MM.1S (cell line): ENCODE data around the gene TOMM40L.

Experiments used
- DNase-seq: peaks from one replicate; pipeline ENCODE4 v3.0.0-alpha.2; 2015
- H2AFZ ChIP-seq: fragments of 300-600 bp; sonication (generic); 2 replicates; pipeline ENCODE4 v1.6.0; 2016; ENCODE audit warnings: antibody characterized with exemption, low read length
- H3F3A ChIP-seq: fragments of 300-600 bp; sonication (generic); 2 replicates; pipeline ENCODE4 v1.6.1; 2016; ENCODE audit warnings: mild to moderate bottlenecking, antibody characterized with exemption, low read length, moderate library complexity, mixed read lengths; ENCODE audit not compliant: insufficient read depth
- H3K27ac ChIP-seq: fragments of 300-600 bp; sonication (generic); 2 replicates; pipeline ENCODE4 v1.5.1; 2016; ENCODE audit warnings: mild to moderate bottlenecking, low read length
- H3K27me3 ChIP-seq: fragments of 300-600 bp; sonication (generic); replicated peaks from 2 replicates; pipeline ENCODE4 v1.6.0; 2016; ENCODE audit warnings: low read length; ENCODE audit not compliant: insufficient read depth
- H3K36me3 ChIP-seq: fragments of 300-600 bp; sonication (generic); replicated peaks from 2 replicates; pipeline ENCODE4 v1.6.1; 2016; ENCODE audit warnings: mild to moderate bottlenecking, low read length, mixed read lengths; ENCODE audit not compliant: insufficient read depth
- H3K4me1 ChIP-seq: fragments of 300-600 bp; sonication (generic); 2 replicates; pipeline ENCODE4 v1.6.1; 2016; ENCODE audit warnings: low read length, mixed read lengths
- H3K4me2 ChIP-seq: fragments of 300-600 bp; sonication (generic); 2 replicates; pipeline ENCODE4 v1.6.0; 2016; ENCODE audit warnings: low read depth, low read length
- H3K4me3 ChIP-seq: fragments of 300-600 bp; sonication (generic); 2 replicates; pipeline ENCODE4 v1.5.1; 2016; ENCODE audit warnings: low read length, mixed read lengths
- H3K79me2 ChIP-seq: fragments of 300-600 bp; sonication (generic); 2 replicates; pipeline ENCODE4 v1.6.1; 2016; ENCODE audit warnings: mixed run types, low read length, mixed read lengths
- H3K9ac ChIP-seq: fragments of 300-600 bp; sonication (generic); 2 replicates; pipeline ENCODE4 v1.6.1; 2016; ENCODE audit warnings: low read length, mixed read lengths
- H3K9me2 ChIP-seq: fragments of 300-600 bp; sonication (generic); replicated peaks from 2 replicates; pipeline ENCODE4 v1.6.1; 2016; ENCODE audit warnings: mild to moderate bottlenecking, low read length, mixed read lengths; ENCODE audit not compliant: insufficient read depth
- H3K9me3 ChIP-seq: fragments of 300-600 bp; sonication (generic); replicated peaks from 2 replicates; pipeline ENCODE4 v1.6.1; 2016; ENCODE audit warnings: mild to moderate bottlenecking, low read length, mixed read lengths; ENCODE audit not compliant: insufficient read depth
- H4K20me1 ChIP-seq: fragments of 300-600 bp; sonication (generic); 2 replicates; pipeline ENCODE4 v1.6.1; 2016; ENCODE audit warnings: mild to moderate bottlenecking, low read length, moderate library complexity, mixed read lengths; ENCODE audit not compliant: insufficient read depth
- CTCF ChIP-seq: fragments of 300-600 bp; sonication (generic); IDR thresholded peaks from 2 replicates; pipeline ENCODE4 v1.5.1; 2016; ENCODE audit warnings: antibody characterized with exemption, low read length, mixed read lengths
- EZH2 ChIP-seq: fragments of 300-600 bp; sonication (generic); optimal IDR thresholded peaks from 2 replicates; pipeline ENCODE3; 2017; ENCODE audit warnings: low read depth, mild to moderate bottlenecking, antibody characterized with exemption, low read length, mixed read lengths
- EZH2phosphoT487 ChIP-seq: fragments of 300-600 bp; sonication (generic); IDR thresholded peaks from 2 replicates; pipeline ENCODE4 v1.6.1; 2018; ENCODE audit warnings: antibody characterized with exemption, low read length

TOMM40L gene

GRCh38 chr1:161218301-161219077, 7.4 kb upstream of the TOMM40L start:
- Histone ChIP-seq H3K27ac (peak overlapping the region; percentile 70; the same call in 1 of the 2 replicates), H2AFZ (no peak overlapping the region), H4K20me1 (no peaks in the 10 kb centered on the region), H3K4me1 (peaks cover 28% of the 10 kb centered on the region), H3K36me3 (peaks cover 3% of the 10 kb centered on the region; the same call in 1 of the 2 replicates), H3K4me2 (no peak overlapping the region; the same call in 1 of the 2 replicates), H3K9ac (no peak overlapping the region), H3K9me3 (no peaks in the 10 kb centered on the region), H3K4me3 (no peak overlapping the region), H3F3A (peaks cover 28% of the 10 kb centered on the region), H3K9me2 (no peaks in the 10 kb centered on the region), H3K79me2 (no peaks in the 10 kb centered on the region), H3K27me3 (no peaks in the 10 kb centered on the region)
- no peak for TF ChIP-seq EZH2phosphoT487
- TF ChIP-seq EZH2, result no peak
- no peak for TF ChIP-seq CTCF
- DNase-seq, result no peak

- Histone ChIP-seq H4K20me1 (no peaks in the 10 kb centered on the region), H3K27ac (no peak overlapping the region), H3F3A (peaks cover 28% of the 10 kb centered on the region), H3K9me3 (no peaks in the 10 kb centered on the region), H3K9me2 (no peaks in the 10 kb centered on the region), H3K27me3 (no peaks in the 10 kb centered on the region), H3K36me3 (no peaks in the 10 kb centered on the region), H2AFZ (no peak overlapping the region), H3K4me3 (no peak overlapping the region), H3K79me2 (no peaks in the 10 kb centered on the region), H3K4me2 (no peak overlapping the region), H3K4me1 (peaks cover 28% of the 10 kb centered on the region), H3K9ac (no peak overlapping the region)
- DNase-seq, result no peak
- no peak for TF ChIP-seq EZH2phosphoT487
- no peak for TF ChIP-seq EZH2
- no peak for TF ChIP-seq CTCF
Measured at GRCh38 chr1:161219078-161219892, 6.6 kb upstream of the TOMM40L start.

- no peaks in the 10 kb centered on the region for H3K36me3 ChIP-seq
- no peak for DNase-seq
- no peak overlapping the region for H2AFZ ChIP-seq
- peaks cover 29% of the 10 kb centered on the region for H3F3A ChIP-seq
- no peaks in the 10 kb centered on the region for H3K9me3 ChIP-seq
- H4K20me1 ChIP-seq, result no peaks in the 10 kb centered on the region
- no peak for TF ChIP-seq CTCF
- no peak for TF ChIP-seq EZH2
- no peak for TF ChIP-seq EZH2phosphoT487
- no peak overlapping the region for H3K4me3 ChIP-seq
- H3K9me2 ChIP-seq, result no peaks in the 10 kb centered on the region
- H3K4me1 ChIP-seq, result peaks cover 30% of the 10 kb centered on the region
- no peak overlapping the region for H3K27ac ChIP-seq
- no peak overlapping the region for H3K9ac ChIP-seq
- no peak overlapping the region for H3K4me2 ChIP-seq
- no peaks in the 10 kb centered on the region for H3K79me2 ChIP-seq
- H3K27me3 ChIP-seq, result no peaks in the 10 kb centered on the region
Measured at GRCh38 chr1:161220002-161220401, 5.9 kb upstream of the TOMM40L start.
